DOHH2 (cell line): ENCODE measurements around the gene ZNF565.

ENCODE experiments used
- CTCF ChIP-seq: fragments of 200-600 bp; sonication (generic); IDR thresholded peaks from one replicate; pipeline ENCODE4 v1.5.1; 2014; ENCODE audit warnings: antibody characterized with exemption, mild to moderate bottlenecking, low read depth, low read length; ENCODE audit not compliant: poor library complexity, severe bottlenecking
- EZH2phosphoT487 ChIP-seq: fragments of 200-600 bp; sonication (generic); IDR thresholded peaks from 2 replicates; pipeline ENCODE4 v1.6.1; 2017; ENCODE audit warnings: borderline replicate concordance, mild to moderate bottlenecking, antibody characterized with exemption, low read length, moderate library complexity, mixed read lengths

GRCh38 chr19:36198119-36198518, 16.3 kb downstream of the ZNF565 start:
- TF ChIP-seq CTCF: no peak
- no peak for TF ChIP-seq EZH2phosphoT487
